ENCODE measurements around the gene HERC2.
"Not testable (repeated sequence)": the region's sequence is repeated elsewhere in the genome, so short reads cannot be mapped to it uniquely, and the experiment has no call there.

GRCh38 chr15:28316958-28317357 is 5.0 kb downstream of the HERC2 start:
- TF ChIP-seq CTCF (IDR thresholded peaks at IDR 0.05 in 8 of 11, conservative IDR thresholded peaks at IDR 0.05 in 3 of 11); POLR2A (IDR thresholded peaks at IDR 0.05): not testable (repeated sequence)

Measured in spleen (tissue), 7 donors.